Activated CD8-positive, alpha-beta memory T cell treated with anti-CD3 and anti-CD28 coated beads, Interleukin-2, amount 10 ng/mL, durations not matched to agents 7 days and 5 days (primary cell): ENCODE measurements around the gene RPAP3. TPM values are rescaled to one million over a fixed set of nuclear protein-coding genes. Genes with fewer than 3 reads are reported as not detected.
A peak's percentile ranks its signal among the peaks of the same experiment; 100 is the strongest.
"Not testable (repeated sequence)": the region's sequence is repeated elsewhere in the genome, so short reads cannot be mapped to it uniquely, and the experiment has no call there.

Source experiments
- ATAC-seq: fragments of 150-1000 bp; cut with Tn5 transposase; one replicate; pipeline ENCODE4 v1.10.0; 2021; ENCODE audit warnings: moderate library complexity
- CTCF ChIA-PET: fragments of 350-600 bp; sonication (Branson Sonifier 250); formaldehyde crosslinking; loops from one replicate; lab custom pipeline; 2021; ENCODE audit warnings: antibody characterized with exemption; lab: Charles Lee
- DNase-seq: peaks from one replicate; pipeline ENCODE4 v3.0.0-alpha.2; 2020
- H3K27ac Mint-ChIP-seq: one replicate; pipeline ENCODE4 v1.8.0; 2021; ENCODE audit warnings: mild to moderate bottlenecking, mixed read lengths
- H3K27me3 Mint-ChIP-seq: one replicate; pipeline ENCODE4 v1.8.0; 2021; ENCODE audit warnings: mixed read lengths
- H3K36me3 Mint-ChIP-seq: one replicate; pipeline ENCODE4 v1.8.0; 2021; ENCODE audit warnings: mild to moderate bottlenecking, mixed read lengths
- H3K4me1 Mint-ChIP-seq: one replicate; pipeline ENCODE4 v1.8.0; 2021; ENCODE audit warnings: mixed read lengths
- H3K4me3 Mint-ChIP-seq: one replicate; pipeline ENCODE4 v1.8.0; 2021; ENCODE audit warnings: mild to moderate bottlenecking, moderate library complexity, mixed read lengths
- H3K9me3 Mint-ChIP-seq: one replicate; pipeline ENCODE4 v1.8.0; 2022; ENCODE audit warnings: low read depth, mixed read lengths
- total RNA-seq, 2 experiments: library from RNA; stranded (reverse); gene quantifications; one replicate each; pipeline ENCODE4 v1.2.3, GENCODE V29; 2021

Gene RPAP3
- total RNA-seq, 2 experiments from 2014 or later = 41.3 to 51.4 TPM

DNA sequence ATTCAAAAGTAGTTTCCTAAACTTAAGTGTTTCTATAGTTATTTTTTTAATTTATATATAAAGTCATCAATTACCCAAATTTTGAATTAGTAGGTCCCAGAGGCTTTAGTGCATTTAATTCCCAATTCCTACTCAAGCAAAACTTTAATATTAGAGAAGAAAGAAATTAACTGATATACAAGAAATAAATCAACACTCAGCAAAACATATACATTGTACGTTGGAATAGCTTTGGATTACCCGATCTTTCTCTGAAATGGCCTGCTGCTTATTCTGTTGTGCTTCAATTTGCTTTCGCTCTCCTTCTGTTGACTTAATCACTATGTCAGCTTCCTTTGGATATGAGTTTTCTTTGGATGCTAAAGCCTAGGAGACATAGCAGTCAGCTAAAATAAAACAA, 18.2 kb downstream of the RPAP3 start:
- H3K36me3 Mint-ChIP-seq = peaks cover 32% of the 10 kb centered on the region
- no peaks in the 10 kb centered on the region for H3K27me3 Mint-ChIP-seq
- DNase-seq (no peak), ATAC-seq (no peak)
- no peaks in the 10 kb centered on the region for H3K4me1 Mint-ChIP-seq
- H3K4me3 Mint-ChIP-seq = no peak overlapping the region
- no peak overlapping the region for H3K27ac Mint-ChIP-seq
- CTCF ChIA-PET = interaction anchor here (1.4 to 2.4 kb wide), 3 partner anchors 11 to 36 kb away, joined by 3 to 17 read pairs (median 6); no protein-coding TSS in a partner anchor
- H3K9me3 Mint-ChIP-seq = no peaks in the 10 kb centered on the region

GRCh38 chr12:47686645-47687240, 19.1 kb downstream of the RPAP3 start:
- Mint-ChIP-seq H3K4me3 (no peak overlapping the region), H3K27me3 (no peaks in the 10 kb centered on the region), H3K4me1 (no peaks in the 10 kb centered on the region), H3K27ac (no peak overlapping the region), H3K9me3 (no peaks in the 10 kb centered on the region), H3K36me3 (peaks cover 28% of the 10 kb centered on the region)
- CTCF ChIA-PET = interaction anchor here (0.6 to 2.4 kb wide), 10 partner anchors 12 to 1082 kb away, joined by 3 to 17 read pairs (median 4); no protein-coding TSS in a partner anchor
- DNase-seq (no peak), ATAC-seq (peak; percentile 57)

GRCh38 chr12:47679785-47680184, 26.0 kb downstream of the RPAP3 start:
- CTCF ChIA-PET = no interaction called here
- ATAC-seq (no peak), DNase-seq (no peak)
- Mint-ChIP-seq H3K36me3 (peaks cover 62% of the 10 kb centered on the region), H3K4me3 (no peak overlapping the region), H3K4me1 (peaks cover 1% of the 10 kb centered on the region), H3K27ac (no peak overlapping the region), H3K27me3 (no peaks in the 10 kb centered on the region), H3K9me3 (no peaks in the 10 kb centered on the region)

- Mint-ChIP-seq H3K36me3 (peaks cover 47% of the 10 kb centered on the region), H3K27ac (no peak overlapping the region), H3K27me3 (no peaks in the 10 kb centered on the region), H3K4me1 (peaks cover 4% of the 10 kb centered on the region), H3K4me3 (no peak overlapping the region), H3K9me3 (no peaks in the 10 kb centered on the region)
- DNase-seq = no peak
- no peak for ATAC-seq
- CTCF ChIA-PET = no interaction called here
Measured at GRCh38 chr12:47672068-47672467, 33.8 kb downstream of the RPAP3 start.

DNA sequence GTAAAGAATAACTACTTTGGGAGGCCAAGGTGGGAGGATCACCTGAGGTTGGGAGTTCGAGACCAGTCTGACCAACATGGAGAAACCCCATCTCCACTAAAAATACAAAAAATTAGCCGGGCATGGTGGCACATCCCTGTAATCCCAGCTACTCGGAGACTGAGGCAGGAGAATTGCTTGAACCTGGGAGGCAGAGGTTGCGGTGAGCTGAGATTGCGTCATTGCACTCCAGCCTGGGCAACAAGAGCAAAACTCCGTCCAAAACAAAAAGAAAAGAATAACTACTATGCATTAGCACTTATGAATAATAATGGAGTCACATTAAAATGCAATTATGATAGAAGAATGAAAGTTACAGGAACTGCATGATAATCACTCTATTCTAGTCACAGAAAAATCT, 37.9 kb downstream of the RPAP3 start:
- not testable (repeated sequence) for H3K4me3 Mint-ChIP-seq, H3K27me3 Mint-ChIP-seq, H3K9me3 Mint-ChIP-seq, H3K4me1 Mint-ChIP-seq, H3K27ac Mint-ChIP-seq, ATAC-seq, DNase-seq
- peaks cover 32% of the 10 kb centered on the region for H3K36me3 Mint-ChIP-seq
- CTCF ChIA-PET = interaction anchor here (1.1 kb wide), 1 partner anchor 237 kb away, joined by 3 read pairs; the partner anchor contains the start of gene VDR

- Mint-ChIP-seq H3K27ac (no peak overlapping the region), H3K27me3 (no peaks in the 10 kb centered on the region), H3K4me1 (peaks cover 7% of the 10 kb centered on the region), H3K36me3 (peaks cover 2% of the 10 kb centered on the region), H3K4me3 (no peak overlapping the region), H3K9me3 (no peaks in the 10 kb centered on the region)
- DNase-seq (no peak), ATAC-seq (no peak)
- CTCF ChIA-PET = interaction anchor here (0.7 to 3.7 kb wide), 16 partner anchors 9 to 620 kb away, joined by 3 to 17 read pairs (median 4); no protein-coding TSS in a partner anchor
Measured at GRCh38 chr12:47652521-47653234, 53.2 kb downstream of the RPAP3 start.

DNA sequence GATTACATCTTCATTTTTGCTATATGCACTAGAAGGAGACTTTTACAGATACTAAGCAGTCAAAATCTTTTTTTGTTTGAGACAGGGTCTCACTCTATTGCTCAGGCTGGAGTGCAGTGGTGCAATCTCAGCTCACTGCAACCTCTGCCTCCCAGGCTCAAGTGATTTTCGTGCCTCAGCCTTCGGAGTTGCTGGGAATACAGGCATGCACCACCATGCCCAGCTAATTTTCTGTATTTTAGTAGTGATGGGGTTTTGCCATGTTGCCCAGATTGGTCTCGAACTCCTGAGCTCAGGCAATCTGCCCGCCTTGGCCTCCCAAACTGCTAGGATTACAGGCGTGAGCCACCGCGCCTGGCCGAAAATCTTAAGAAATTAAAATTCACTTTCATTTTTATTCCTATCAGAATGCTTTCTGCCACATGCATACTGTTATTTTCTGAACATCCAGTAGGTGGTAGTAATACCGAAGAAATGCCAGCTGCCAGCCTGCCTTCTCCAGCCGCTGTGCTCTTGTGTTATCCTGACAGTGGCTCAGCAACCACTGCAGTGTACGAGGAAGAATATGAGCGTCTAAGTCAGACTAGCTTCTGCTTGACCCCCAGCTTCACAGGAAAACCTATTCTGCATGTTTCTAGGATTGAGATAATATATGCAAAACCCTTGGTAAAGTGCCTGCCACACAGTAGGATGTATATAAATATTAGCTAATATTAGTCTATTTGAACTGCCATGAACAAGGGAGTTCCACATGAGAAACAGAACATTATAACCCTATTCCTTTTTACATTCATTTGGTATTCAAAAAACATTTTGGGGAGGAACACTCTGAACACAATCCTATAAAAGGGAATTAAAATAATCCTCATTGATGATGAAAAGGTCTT, 54.2 kb downstream of the RPAP3 start:
- peaks cover 6% of the 10 kb centered on the region for H3K36me3 Mint-ChIP-seq
- CTCF ChIA-PET = interaction anchor here (0.6 to 2.0 kb wide), 20 partner anchors 10 to 779 kb away, joined by 3 to 17 read pairs (median 3); no protein-coding TSS in a partner anchor

DNA sequence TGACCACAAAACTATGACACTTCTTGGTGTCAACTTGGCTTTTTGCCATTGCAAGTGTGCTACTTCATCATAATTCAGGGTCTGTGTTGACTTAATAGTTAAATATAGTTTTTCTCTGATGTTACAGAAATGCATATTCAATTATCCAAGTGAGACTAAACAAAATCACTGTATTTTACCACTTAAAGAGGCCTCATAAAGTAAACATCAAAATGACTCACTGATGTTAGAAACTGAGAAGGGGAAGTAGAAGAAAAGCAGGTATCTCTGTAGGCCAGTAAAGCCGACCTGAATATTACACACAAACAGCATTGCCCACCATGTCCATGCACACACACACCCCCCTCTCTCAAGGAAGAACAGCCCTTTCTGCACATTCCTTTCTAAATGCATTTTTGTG, 55.4 kb downstream of the RPAP3 start:
- no peak overlapping the region for H3K27ac Mint-ChIP-seq
- ATAC-seq (no peak), DNase-seq (no peak)
- H3K9me3 Mint-ChIP-seq = no peaks in the 10 kb centered on the region
- peaks cover 7% of the 10 kb centered on the region for H3K4me1 Mint-ChIP-seq
- H3K36me3 Mint-ChIP-seq = peaks cover 10% of the 10 kb centered on the region
- CTCF ChIA-PET = interaction anchor here (1.8 kb wide), 1 partner anchor 117 kb away, joined by 9 read pairs; no protein-coding TSS in a partner anchor
- H3K4me3 Mint-ChIP-seq = no peak overlapping the region
- no peaks in the 10 kb centered on the region for H3K27me3 Mint-ChIP-seq

More for the DNA sequence above, 54.2 kb downstream of the RPAP3 start:
- no peaks in the 10 kb centered on the region for H3K27me3 Mint-ChIP-seq
- H3K27ac Mint-ChIP-seq = no peak overlapping the region
- peaks cover 7% of the 10 kb centered on the region for H3K4me1 Mint-ChIP-seq
- no peaks in the 10 kb centered on the region for H3K9me3 Mint-ChIP-seq
- peak; percentile 87 for ATAC-seq
- peak; percentile 65 for DNase-seq
- H3K4me3 Mint-ChIP-seq = no peak overlapping the region

- Mint-ChIP-seq H3K27ac (no peak overlapping the region), H3K4me3 (no peak overlapping the region), H3K27me3 (no peaks in the 10 kb centered on the region), H3K9me3 (no peaks in the 10 kb centered on the region), H3K4me1 (peaks cover 7% of the 10 kb centered on the region), H3K36me3 (peaks cover 17% of the 10 kb centered on the region)
- ATAC-seq = no peak
- CTCF ChIA-PET = interaction anchor here (1.3 kb wide), 1 partner anchor 228 kb away, joined by 3 read pairs; no protein-coding TSS in a partner anchor
- DNase-seq = no peak
Measured at GRCh38 chr12:47649381-47649780, 56.4 kb downstream of the RPAP3 start.

DNA sequence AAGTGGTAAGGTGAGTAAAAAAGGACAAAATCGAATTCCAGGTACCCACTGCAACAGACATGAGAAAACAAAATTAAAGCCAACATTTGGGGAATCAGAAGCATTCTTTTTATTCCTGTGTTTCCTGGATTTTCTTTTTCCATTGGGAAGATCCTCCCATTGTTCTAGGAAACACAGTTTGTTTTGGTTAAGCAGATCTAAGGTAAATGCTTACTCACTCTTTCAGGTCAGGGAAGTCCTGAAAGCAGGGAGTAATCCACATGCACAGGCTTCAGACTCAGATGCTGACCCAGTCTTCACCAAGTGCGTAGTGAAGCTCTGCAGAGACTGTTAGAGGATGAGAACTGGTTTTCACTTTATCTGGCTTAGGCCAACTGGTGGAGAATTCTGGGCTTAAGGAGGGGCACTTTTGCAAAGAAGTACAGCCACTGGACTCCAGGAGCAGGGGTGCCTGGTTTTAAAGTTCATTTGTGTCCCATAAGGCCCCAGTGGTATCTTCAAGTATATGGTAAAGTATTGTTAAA, 57.7 kb downstream of the RPAP3 start:
- CTCF ChIA-PET = interaction anchor here (1.3 kb wide), 1 partner anchor 227 kb away, joined by 3 read pairs; no protein-coding TSS in a partner anchor
- DNase-seq (no peak), ATAC-seq (no peak)
- H3K4me1 Mint-ChIP-seq = peaks cover 7% of the 10 kb centered on the region
- H3K27me3 Mint-ChIP-seq = no peaks in the 10 kb centered on the region
- H3K9me3 Mint-ChIP-seq = peaks cover under 1% of the 10 kb centered on the region
- peaks cover 24% of the 10 kb centered on the region for H3K36me3 Mint-ChIP-seq
- H3K4me3 Mint-ChIP-seq = no peak overlapping the region
- no peak overlapping the region for H3K27ac Mint-ChIP-seq

GRCh38 chr12:47642310-47642709, 63.5 kb downstream of the RPAP3 start:
- H3K9me3 Mint-ChIP-seq = peaks cover 27% of the 10 kb centered on the region
- not testable (repeated sequence) for ATAC-seq

DNA sequence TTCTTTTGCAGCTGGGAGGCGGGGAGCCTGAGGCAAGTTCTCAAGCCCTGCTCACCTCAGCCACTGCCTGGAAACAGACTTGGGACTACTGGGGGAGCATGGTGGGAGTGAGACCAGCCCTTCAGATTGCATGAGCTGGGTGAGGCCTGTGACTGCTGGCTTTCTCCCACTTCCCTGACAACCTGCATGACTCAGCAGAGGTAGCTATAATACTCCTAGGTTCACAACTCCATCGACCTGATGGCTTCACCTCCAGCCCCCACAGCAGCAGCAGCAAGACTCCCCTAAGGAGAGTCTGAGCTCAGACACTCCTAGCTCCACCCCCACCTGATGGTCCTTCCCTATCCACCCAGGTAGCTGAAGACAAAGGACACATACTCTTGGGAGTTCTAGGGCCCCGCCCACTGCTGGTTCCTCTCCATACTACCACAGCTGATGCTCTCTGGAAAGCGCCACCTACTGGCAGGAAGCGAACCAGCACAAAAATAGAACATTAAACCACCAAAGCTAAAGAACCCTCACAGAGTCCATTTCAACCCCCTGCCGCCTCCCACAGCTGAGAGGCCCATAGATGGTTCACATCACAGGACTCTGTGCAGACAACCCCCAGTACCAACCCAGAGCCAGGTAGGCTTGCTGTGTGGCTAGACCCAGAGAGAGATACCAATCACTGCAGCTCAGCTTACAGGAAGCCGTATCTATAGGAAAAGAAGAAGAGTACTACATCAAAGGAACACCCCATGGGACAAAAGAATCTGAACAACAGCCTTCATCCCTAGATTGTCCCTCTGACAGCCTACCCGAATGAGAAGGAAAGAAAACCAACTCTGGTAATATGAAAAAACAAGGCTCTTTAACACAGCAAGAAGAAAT, 68.7 kb downstream of the RPAP3 start:
- peaks cover 20% of the 10 kb centered on the region for H3K9me3 Mint-ChIP-seq
- H3K27me3 Mint-ChIP-seq = no peaks in the 10 kb centered on the region
- DNase-seq = peak; percentile 48
- H3K27ac Mint-ChIP-seq = no peak overlapping the region
- no peak overlapping the region for H3K4me3 Mint-ChIP-seq
- CTCF ChIA-PET = interaction anchor here (0.7 to 2.5 kb wide), 7 partner anchors 10 to 616 kb away, joined by 3 to 13 read pairs (median 5); no protein-coding TSS in a partner anchor
- ATAC-seq = no peak
- peaks cover 4% of the 10 kb centered on the region for H3K4me1 Mint-ChIP-seq
- peaks cover 65% of the 10 kb centered on the region for H3K36me3 Mint-ChIP-seq

More at GRCh38 chr12:47642310-47642709, 63.5 kb downstream of the RPAP3 start:
- H3K27ac Mint-ChIP-seq, DNase-seq, CTCF ChIA-PET, H3K27me3 Mint-ChIP-seq, H3K4me3 Mint-ChIP-seq, H3K4me1 Mint-ChIP-seq: not testable (repeated sequence)
- H3K36me3 Mint-ChIP-seq = peaks cover 74% of the 10 kb centered on the region
